Right renal pelvis (tissue), 4 donors: ENCODE measurements around the gene NATD1. TPM values are rescaled to one million over a fixed set of nuclear protein-coding genes. Genes with fewer than 3 reads are reported as not detected.

Source experiments
- DNase-seq, 4 donors: peaks; one replicate each; pipeline ENCODE4 v3.0.0-alpha.2; 2013; ENCODE audit warnings: low read depth in 4 of 4, low spot score in 3 of 4, missing footprints in 1 of 4
- polyA plus RNA-seq, 4 donors: library from polyadenylated mRNA; unstranded; fragments of 120-200 nt; gene quantifications; one replicate each; pipeline ENCODE4 v1.2.1, GENCODE V29; 2013; ENCODE audit not compliant: insufficient read length in 4 of 4

The NATD1 gene
- polyA plus RNA-seq, 4 donors, result 12.4 to 15.2 (median 13.5) TPM

GRCh38 chr17:21277332-21277731 lies 24.1 kb upstream of the NATD1 start:
- DNase-seq, result no peak

- DNase-seq, result no peak
Measured at GRCh38 chr17:21276264-21276588, 23.0 kb upstream of the NATD1 start.

- DNase-seq, result peak; percentile 61 to 73 (median 69)
Measured at GRCh38 chr17:21275579-21276263, 22.5 kb upstream of the NATD1 start.

GRCh38 chr17:21275047-21275578 lies 21.9 kb upstream of the NATD1 start:
- no peak for DNase-seq

GRCh38 chr17:21272881-21273792 lies 19.9 kb upstream of the NATD1 start:
- DNase-seq, result no peak

GRCh38 chr17:21272250-21272649 lies 19.0 kb upstream of the NATD1 start:
- no peak for DNase-seq

GRCh38 chr17:21271454-21272183 lies 18.4 kb upstream of the NATD1 start:
- DNase-seq, result no peak

GRCh38 chr17:21269394-21269793 lies 16.2 kb upstream of the NATD1 start:
- DNase-seq, result no peak

- DNase-seq, result no peak
Measured at GRCh38 chr17:21268596-21269188, 15.5 kb upstream of the NATD1 start.

- no peak for DNase-seq
Measured at GRCh38 chr17:21263376-21263775, 10.2 kb upstream of the NATD1 start.

GRCh38 chr17:21262259-21262993 lies 9.2 kb upstream of the NATD1 start:
- DNase-seq, result no peak

GRCh38 chr17:21258593-21258992 lies 5.4 kb upstream of the NATD1 start:
- no peak for DNase-seq

GRCh38 chr17:21253646-21254441 lies 634 bp upstream of the NATD1 start:
- no peak for DNase-seq

- DNase-seq, result no peak
Measured at GRCh38 chr17:21252289-21252795, 868 bp downstream of the NATD1 start.

GRCh38 chr17:21251337-21252010 lies 1.7 kb downstream of the NATD1 start:
- no peak for DNase-seq

- DNase-seq, result no peak
Measured at GRCh38 chr17:21250854-21251253, 2.4 kb downstream of the NATD1 start.

- no peak for DNase-seq
Measured at GRCh38 chr17:21249920-21250703, 3.1 kb downstream of the NATD1 start.
